ENCODE data around the gene TJP3.

TJP3 gene

DNA sequence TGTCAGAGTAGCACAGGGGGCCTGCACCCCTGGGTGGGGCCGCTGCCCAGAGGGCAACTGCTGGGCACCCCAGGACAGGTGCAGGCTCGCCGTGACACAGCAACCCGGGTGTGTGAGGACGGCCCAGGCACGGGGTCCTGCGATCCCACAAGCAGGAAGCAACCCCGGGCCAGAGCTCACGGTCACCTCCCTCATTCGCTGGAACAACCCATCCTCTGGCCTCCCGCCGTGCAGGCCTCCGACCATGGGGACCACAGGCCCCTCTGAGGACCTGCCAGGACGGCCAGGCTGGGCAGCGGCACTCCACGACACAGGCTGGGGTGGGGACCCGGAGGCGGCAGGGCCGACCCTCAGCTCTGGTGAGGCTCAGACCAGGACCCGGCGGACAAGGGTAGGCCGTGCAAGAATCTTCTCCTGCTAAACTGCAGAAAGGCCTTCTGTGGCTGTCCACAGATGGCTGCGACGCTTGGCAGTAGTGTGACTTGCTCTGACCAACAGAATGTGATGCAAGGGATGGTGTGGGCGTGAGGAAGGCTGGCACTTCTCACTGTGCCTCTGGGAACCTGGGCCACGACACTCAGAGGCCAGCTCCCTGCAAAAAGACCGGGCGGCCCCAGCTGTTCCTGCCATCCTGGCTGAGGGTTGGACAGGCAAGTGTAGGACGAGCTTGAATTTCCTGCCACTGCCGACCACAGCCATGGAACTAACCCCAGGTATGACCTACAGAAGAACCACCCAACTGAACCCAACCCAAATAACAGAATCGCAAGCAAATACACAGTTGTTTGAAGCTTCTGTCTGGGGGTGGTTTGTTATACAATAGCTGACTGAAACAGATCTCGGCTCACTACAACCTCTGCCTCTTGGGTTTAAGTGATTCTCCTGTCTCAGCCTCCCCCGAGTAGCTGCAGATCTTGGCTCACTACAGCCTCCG, 34.4 kb upstream of the TJP3 start:
- Histone ChIP-seq H2AFZ (ENCODE audit: low read depth, low read length, severe bottlenecking) (no peak overlapping the region), H4K20me1 (ENCODE audit: low read depth, low read length) (no peaks in the 10 kb centered on the region), H3K27ac (ENCODE audit: low read depth, low read length) (no peak overlapping the region), H3K79me2 (ENCODE audit: insufficient read depth, low read length) (no peaks in the 10 kb centered on the region), H3K9me2 (replicated peaks; ENCODE audit: insufficient read depth, low read length) (no peaks in the 10 kb centered on the region), H3K9ac (ENCODE audit: low read length) (no peak overlapping the region), H3K4me2 (ENCODE audit: low read depth, low read length, poor library complexity, severe bottlenecking) (no peak overlapping the region), H3F3A (ENCODE audit: insufficient read depth) (no peaks in the 10 kb centered on the region), H3K36me3 (ENCODE audit: low read length) (no peaks in the 10 kb centered on the region), H3K27me3 (ENCODE audit: low read length) (no peaks in the 10 kb centered on the region), H3K4me3 (ENCODE audit: insufficient read depth, low read length, poor library complexity, severe bottlenecking) (no peak overlapping the region), H3K9me3 (ENCODE audit: insufficient read depth, low read length) (no peaks in the 10 kb centered on the region)
- no peak for TF ChIP-seq EZH2phosphoT487 (conservative IDR thresholded peaks at IDR 0.05; ENCODE audit: low read length)
- TF ChIP-seq, protein P1, sequence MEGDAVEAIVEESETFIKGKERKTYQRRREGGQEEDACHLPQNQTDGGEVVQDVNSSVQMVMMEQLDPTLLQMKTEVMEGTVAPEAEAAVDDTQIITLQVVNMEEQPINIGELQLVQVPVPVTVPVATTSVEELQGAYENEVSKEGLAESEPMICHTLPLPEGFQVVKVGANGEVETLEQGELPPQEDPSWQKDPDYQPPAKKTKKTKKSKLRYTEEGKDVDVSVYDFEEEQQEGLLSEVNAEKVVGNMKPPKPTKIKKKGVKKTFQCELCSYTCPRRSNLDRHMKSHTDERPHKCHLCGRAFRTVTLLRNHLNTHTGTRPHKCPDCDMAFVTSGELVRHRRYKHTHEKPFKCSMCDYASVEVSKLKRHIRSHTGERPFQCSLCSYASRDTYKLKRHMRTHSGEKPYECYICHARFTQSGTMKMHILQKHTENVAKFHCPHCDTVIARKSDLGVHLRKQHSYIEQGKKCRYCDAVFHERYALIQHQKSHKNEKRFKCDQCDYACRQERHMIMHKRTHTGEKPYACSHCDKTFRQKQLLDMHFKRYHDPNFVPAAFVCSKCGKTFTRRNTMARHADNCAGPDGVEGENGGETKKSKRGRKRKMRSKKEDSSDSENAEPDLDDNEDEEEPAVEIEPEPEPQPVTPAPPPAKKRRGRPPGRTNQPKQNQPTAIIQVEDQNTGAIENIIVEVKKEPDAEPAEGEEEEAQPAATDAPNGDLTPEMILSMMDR (IDR thresholded peaks at IDR 0.05; ENCODE audit: insufficient read depth, low read length, poor library complexity, severe bottlenecking): no peak

GRCh38 chr19:3674784-3675543, 33.2 kb upstream of the TJP3 start:
- H3K4me3 ChIP-seq (ENCODE audit: insufficient read depth, low read length, poor library complexity, severe bottlenecking): no peak overlapping the region
- H3K36me3 ChIP-seq (ENCODE audit: low read length): no peaks in the 10 kb centered on the region
- no peaks in the 10 kb centered on the region for H3F3A ChIP-seq (ENCODE audit: insufficient read depth)
- no peaks in the 10 kb centered on the region for H3K27me3 ChIP-seq (ENCODE audit: low read length)
- no peaks in the 10 kb centered on the region for H3K9me2 ChIP-seq (replicated peaks; ENCODE audit: insufficient read depth, low read length)
- no peaks in the 10 kb centered on the region for H4K20me1 ChIP-seq (ENCODE audit: low read depth, low read length)
- no peak overlapping the region for H3K9ac ChIP-seq (ENCODE audit: low read length)
- H3K27ac ChIP-seq (ENCODE audit: low read depth, low read length): no peak overlapping the region
- no peak overlapping the region for H3K4me2 ChIP-seq (ENCODE audit: low read depth, low read length, poor library complexity, severe bottlenecking)
- H3K79me2 ChIP-seq (ENCODE audit: insufficient read depth, low read length): no peaks in the 10 kb centered on the region
- H2AFZ ChIP-seq (ENCODE audit: low read depth, low read length, severe bottlenecking): no peak overlapping the region
- H3K9me3 ChIP-seq (ENCODE audit: insufficient read depth, low read length): no peaks in the 10 kb centered on the region
- TF ChIP-seq, protein P1 (IDR thresholded peaks at IDR 0.05; ENCODE audit: insufficient read depth, low read length, poor library complexity, severe bottlenecking): no peak
- TF ChIP-seq EZH2phosphoT487 (conservative IDR thresholded peaks at IDR 0.05; ENCODE audit: low read length): no peak

- Histone ChIP-seq H3K27ac (ENCODE audit: low read depth, low read length) (no peak overlapping the region), H3K4me3 (ENCODE audit: insufficient read depth, low read length, poor library complexity, severe bottlenecking) (no peak overlapping the region), H3K9me2 (replicated peaks; ENCODE audit: insufficient read depth, low read length) (no peaks in the 10 kb centered on the region), H3K9me3 (ENCODE audit: insufficient read depth, low read length) (no peaks in the 10 kb centered on the region), H2AFZ (ENCODE audit: low read depth, low read length, severe bottlenecking) (no peak overlapping the region), H3F3A (ENCODE audit: insufficient read depth) (no peaks in the 10 kb centered on the region), H4K20me1 (ENCODE audit: low read depth, low read length) (no peaks in the 10 kb centered on the region), H3K4me2 (ENCODE audit: low read depth, low read length, poor library complexity, severe bottlenecking) (no peak overlapping the region), H3K36me3 (ENCODE audit: low read length) (no peaks in the 10 kb centered on the region), H3K27me3 (ENCODE audit: low read length) (no peaks in the 10 kb centered on the region), H3K79me2 (ENCODE audit: insufficient read depth, low read length) (no peaks in the 10 kb centered on the region), H3K9ac (ENCODE audit: low read length) (no peak overlapping the region)
- TF ChIP-seq, protein P1 (IDR thresholded peaks at IDR 0.05; ENCODE audit: insufficient read depth, low read length, poor library complexity, severe bottlenecking): no peak
- no peak for TF ChIP-seq EZH2phosphoT487 (conservative IDR thresholded peaks at IDR 0.05; ENCODE audit: low read length)
These were observed 30.0 kb upstream of the TJP3 start for GRCh38 chr19:3678188-3678587.
